Adrenal gland (tissue), 5 donors: ENCODE results near the gene SASH1.

Source experiments
- POLR2A ChIP-seq, 2 donors: fragments of 450-650 bp; IDR thresholded peaks; one replicate each; pipeline ENCODE4 v1.6.1; 2017; ENCODE audit warnings: antibody characterized with exemption in 2 of 2, mild to moderate bottlenecking in 2 of 2, moderate library complexity in 1 of 2
- TF ChIP-seq, protein P1 (sequence below), 6 experiments: fragments of 450-650 bp in 4 of 6; fragments of 200-600 bp in 2 of 6; sonication (generic) in 1 of 6; IDR thresholded peaks; 1 replicate in 5 of 6; 2 replicates in 1 of 6; pipeline versions ENCODE4 v1.5.1 to v1.8.0; 2016 to 2021; ENCODE audit warnings: antibody characterized with exemption in 6 of 6, mild to moderate bottlenecking in 2 of 6, moderate library complexity in 1 of 6
- donor health status: DM: no; HTN: no; CAD: no.

GRCh38 chr6:148311966-148312669 is 30.5 kb upstream of the SASH1 start:
- TF ChIP-seq, protein P1, sequence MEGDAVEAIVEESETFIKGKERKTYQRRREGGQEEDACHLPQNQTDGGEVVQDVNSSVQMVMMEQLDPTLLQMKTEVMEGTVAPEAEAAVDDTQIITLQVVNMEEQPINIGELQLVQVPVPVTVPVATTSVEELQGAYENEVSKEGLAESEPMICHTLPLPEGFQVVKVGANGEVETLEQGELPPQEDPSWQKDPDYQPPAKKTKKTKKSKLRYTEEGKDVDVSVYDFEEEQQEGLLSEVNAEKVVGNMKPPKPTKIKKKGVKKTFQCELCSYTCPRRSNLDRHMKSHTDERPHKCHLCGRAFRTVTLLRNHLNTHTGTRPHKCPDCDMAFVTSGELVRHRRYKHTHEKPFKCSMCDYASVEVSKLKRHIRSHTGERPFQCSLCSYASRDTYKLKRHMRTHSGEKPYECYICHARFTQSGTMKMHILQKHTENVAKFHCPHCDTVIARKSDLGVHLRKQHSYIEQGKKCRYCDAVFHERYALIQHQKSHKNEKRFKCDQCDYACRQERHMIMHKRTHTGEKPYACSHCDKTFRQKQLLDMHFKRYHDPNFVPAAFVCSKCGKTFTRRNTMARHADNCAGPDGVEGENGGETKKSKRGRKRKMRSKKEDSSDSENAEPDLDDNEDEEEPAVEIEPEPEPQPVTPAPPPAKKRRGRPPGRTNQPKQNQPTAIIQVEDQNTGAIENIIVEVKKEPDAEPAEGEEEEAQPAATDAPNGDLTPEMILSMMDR (IDR thresholded peaks at IDR 0.05), result no peak
- TF ChIP-seq POLR2A (IDR thresholded peaks at IDR 0.05), result no peak
